ENCODE data around the gene DNAH8. TPM values are rescaled to one million over a fixed set of nuclear protein-coding genes. Genes with fewer than 3 reads are reported as not detected.
A peak's percentile ranks its signal among the peaks of the same experiment; 100 is the strongest.

DNAH8 gene
- total RNA-seq, 1 experiment from 2014 or later, result not detected

GRCh38 chr6:38676236-38676973, 38.7 kb upstream of the DNAH8 start:
- Histone ChIP-seq H3K9me3 (ENCODE audit: control insufficient read depth in 1 of 2, insufficient read depth in 1 of 2, low read depth in 1 of 2, low read length in 2 of 2) (no peaks in the 10 kb centered on the region), H3K4me2 (ENCODE audit: low read length) (no peak overlapping the region), H3K27ac (ENCODE audit: low read depth, low read length) (no peak overlapping the region), H3K4me1 (ENCODE audit: control insufficient read depth in 1 of 2, insufficient read depth in 2 of 2, low read length in 2 of 2) (no peaks in the 10 kb centered on the region), H2AFZ (ENCODE audit: low read depth, low read length, poor library complexity, severe bottlenecking) (no peak overlapping the region), H3K79me2 (ENCODE audit: insufficient read depth, low read length) (no peaks in the 10 kb centered on the region; the same call in 1 of the 2 replicates), H4K20me1 (ENCODE audit: insufficient read depth) (no peaks in the 10 kb centered on the region), H3K27me3 (ENCODE audit: insufficient read depth, low read length) (no peaks in the 10 kb centered on the region), H3K36me3 (ENCODE audit: control insufficient read depth in 1 of 2, insufficient read depth in 2 of 2, low read length in 2 of 2) (peaks cover 20 to 21% of the 10 kb centered on the region in 2 experiments), H3K9me2 (ENCODE audit: insufficient read depth) (no peaks in the 10 kb centered on the region), H3K4me3 (replicated peaks in 1 of 2; ENCODE audit: low read depth in 1 of 2, low read length in 2 of 2) (no peak overlapping the region), H3K9ac (ENCODE audit: low read length) (no peak overlapping the region)
- POLR2A ChIA-PET, result no interaction called here
- RAD21 ChIA-PET (ENCODE audit: low non-redundant PET in 1 of 2, low total read pairs in 2 of 2, uncharacterized antibody in 2 of 2, unreplicated experiment in 2 of 2), result no interaction called here
- TF ChIP-seq EZH2phosphoT487 (IDR thresholded peaks at IDR 0.05; ENCODE audit: borderline replicate concordance) (no peak), ZNF274 (IDR thresholded peaks at IDR 0.05; ENCODE audit: low read depth, low read length) (no peak), EZH2 (IDR thresholded peaks at IDR 0.05) (no peak), POLR2A (IDR thresholded peaks at IDR 0.05; ENCODE audit: borderline replicate concordance, extremely low read depth, insufficient read depth, insufficient read length) (no peak), POLR2AphosphoS5 (IDR thresholded peaks at IDR 0.05; ENCODE audit: low read depth, low read length) (no peak), SP1 (IDR thresholded peaks at IDR 0.05; ENCODE audit: low read depth) (no peak), CBX3 (IDR thresholded peaks at IDR 0.05; ENCODE audit: low read depth) (no peak), SRF (IDR thresholded peaks at IDR 0.05; ENCODE audit: low read depth) (no peak), SIN3A (IDR thresholded peaks at IDR 0.05; ENCODE audit: low read depth) (no peak)
- CTCF ChIA-PET, result no interaction called here
- ATAC-seq, result no peak
- TSS peak; percentile 53 for BruUV-seq (replicated peaks)
- DNase-seq (ENCODE audit: low read depth, low spot score), result no peak
- intact Hi-C loops (cut with micrococcal nuclease), result loop anchor here (10.0 kb wide), 2 partner anchors 182 to 652 kb away; no protein-coding TSS in a partner anchor

- intact Hi-C loops (cut with micrococcal nuclease), result loop anchor here (10.0 kb wide), 2 partner anchors 182 to 652 kb away; no protein-coding TSS in a partner anchor
- H3K36me3 ChIP-seq (ENCODE audit: control insufficient read depth in 1 of 2, insufficient read depth in 2 of 2, low read length in 2 of 2), result peaks cover 26 to 27% of the 10 kb centered on the region in 2 experiments
- TF ChIP-seq EZH2phosphoT487 (IDR thresholded peaks at IDR 0.05; ENCODE audit: borderline replicate concordance) (no peak), POLR2A (IDR thresholded peaks at IDR 0.05; ENCODE audit: borderline replicate concordance, extremely low read depth, insufficient read depth, insufficient read length) (no peak), CBX3 (IDR thresholded peaks at IDR 0.05; ENCODE audit: low read depth) (no peak), ATF3 (IDR thresholded peaks at IDR 0.05) (no peak), FOSL1 (IDR thresholded peaks at IDR 0.05; ENCODE audit: low read depth) (no peak), JUND (IDR thresholded peaks at IDR 0.05) (no peak), TCF7L2 (IDR thresholded peaks at IDR 0.05; ENCODE audit: borderline replicate concordance, extremely low read depth, insufficient read depth, insufficient read length) (no peak), CEBPB (IDR thresholded peaks at IDR 0.05; ENCODE audit: low read depth) (no peak), MAX (IDR thresholded peaks at IDR 0.05) (no peak), SP1 (IDR thresholded peaks at IDR 0.05; ENCODE audit: low read depth) (no peak), YY1 (IDR thresholded peaks at IDR 0.05; ENCODE audit: extremely low read depth, insufficient replicate concordance, low read depth, low read length) (no peak), ZFX (IDR thresholded peaks at IDR 0.05) (no peak), SIN3A (IDR thresholded peaks at IDR 0.05; ENCODE audit: low read depth) (no peak), EGR1 (IDR thresholded peaks at IDR 0.05; ENCODE audit: low read depth) (no peak), ZBTB33 (IDR thresholded peaks at IDR 0.05; ENCODE audit: extremely low read depth, insufficient replicate concordance, low read length) (no peak)
Observed at GRCh38 chr6:38676974-38677544, 38.1 kb upstream of the DNAH8 start.

More at GRCh38 chr6:38676974-38677544, 38.1 kb upstream of the DNAH8 start:
- H3K4me3 ChIP-seq (replicated peaks in 1 of 2; ENCODE audit: low read depth in 1 of 2, low read length in 2 of 2), result no peak overlapping the region
- H3K4me2 ChIP-seq (ENCODE audit: low read length), result no peak overlapping the region
- ChIA-PET POLR2A (no interaction called here), CTCF (no interaction called here), RAD21 (ENCODE audit: low non-redundant PET in 1 of 2, low total read pairs in 2 of 2, uncharacterized antibody in 2 of 2, unreplicated experiment in 2 of 2) (no interaction called here)
- H3K9me2 ChIP-seq (ENCODE audit: insufficient read depth), result no peaks in the 10 kb centered on the region
- no peak for ATAC-seq
- no peak for DNase-seq (ENCODE audit: low read depth, low spot score)
- no peak overlapping the region for H3K27ac ChIP-seq (ENCODE audit: low read depth, low read length)
- no peaks in the 10 kb centered on the region; the same call in 1 of the 2 replicates for H3K79me2 ChIP-seq (ENCODE audit: insufficient read depth, low read length)
- H4K20me1 ChIP-seq (ENCODE audit: insufficient read depth), result no peaks in the 10 kb centered on the region
- no peaks in the 10 kb centered on the region for H3K4me1 ChIP-seq (ENCODE audit: control insufficient read depth in 1 of 2, insufficient read depth in 2 of 2, low read length in 2 of 2)
- no TSS peak for BruUV-seq (replicated peaks)
- no peak overlapping the region for H2AFZ ChIP-seq (ENCODE audit: low read depth, low read length, poor library complexity, severe bottlenecking)
- H3K9me3 ChIP-seq (ENCODE audit: control insufficient read depth in 1 of 2, insufficient read depth in 1 of 2, low read depth in 1 of 2, low read length in 2 of 2), result no peaks in the 10 kb centered on the region
- H3K27me3 ChIP-seq (ENCODE audit: insufficient read depth, low read length), result no peaks in the 10 kb centered on the region
- no peak overlapping the region for H3K9ac ChIP-seq (ENCODE audit: low read length)
